ENCODE data around the gene FAH. TPM values are rescaled to one million over a fixed set of nuclear protein-coding genes. Genes with fewer than 3 reads are reported as not detected.

FAH gene
- total RNA-seq, result 45.0 and 51.2 TPM in 2 replicates

GRCh38 chr15:80152896-80153876 lies at the start of gene FAH:
TSS of gene FAH (plus strand) at chr15:80152999. CDS start at chr15:80153055, 56 bp downstream.

Other genes starting within 250 kb of the FAH start
- gene BCL2A1, start 181.8 kb upstream of the FAH start, total RNA-seq, result not detected in 2 replicates
- 67.9 and 77.7 TPM in 2 replicates for gene ZFAND6, start 93.3 kb upstream of the FAH start, total RNA-seq
- gene CTXND1, start 99.2 kb downstream of the FAH start, total RNA-seq, result not detected in 2 replicates